ENCODE data around the gene APRT. TPM values are rescaled to one million over a fixed set of nuclear protein-coding genes. Genes with fewer than 3 reads are reported as not detected.

The APRT gene
- total RNA-seq, 2 donors from 2014 or later = 165 to 211 TPM

GRCh38 chr16:88800277-88800592 lies 11.5 kb downstream of the APRT start:
- Histone ChIP-seq H3K4me3 (no peak overlapping the region), H3K27me3 (replicated peaks; ENCODE audit: insufficient read depth) (no peaks in the 10 kb centered on the region), H3K4me1 (replicated peaks) (peaks cover 5% of the 10 kb centered on the region), H3K27ac (no peak overlapping the region), H3K36me3 (no peaks in the 10 kb centered on the region), H3K9me3 (no peaks in the 10 kb centered on the region)
- WGBS = 86% methylated on average over 6 of the region's 6 CpGs
- TF ChIP-seq CTCF (IDR thresholded peaks at IDR 0.05) (no peak), POLR2AphosphoS5 (IDR thresholded peaks at IDR 0.05) (no peak), POLR2A (IDR thresholded peaks at IDR 0.05) (no peak)
- no peak for DNase-seq (ENCODE audit: low spot score)
- intact Hi-C loops (cut with DNase I) = no loop called here

- Histone ChIP-seq H3K36me3 (no peaks in the 10 kb centered on the region), H3K27me3 (replicated peaks; ENCODE audit: insufficient read depth) (no peaks in the 10 kb centered on the region), H3K9me3 (no peaks in the 10 kb centered on the region), H3K4me1 (replicated peaks) (peaks cover 5% of the 10 kb centered on the region), H3K4me3 (no peak overlapping the region), H3K27ac (no peak overlapping the region)
- DNase-seq (ENCODE audit: low spot score) = no peak
- no peak for TF ChIP-seq POLR2AphosphoS5 (IDR thresholded peaks at IDR 0.05)
- TF ChIP-seq CTCF (IDR thresholded peaks at IDR 0.05) = no peak
- TF ChIP-seq POLR2A (IDR thresholded peaks at IDR 0.05) = no peak
- 88% methylated on average over 17 of the region's 17 CpGs for WGBS
- intact Hi-C loops (cut with DNase I) = no loop called here
Measured at GRCh38 chr16:88799569-88800276, 12.0 kb downstream of the APRT start.

GRCh38 chr16:88798772-88799455 lies 12.8 kb downstream of the APRT start:
- Histone ChIP-seq H3K27ac (no peak overlapping the region), H3K4me1 (replicated peaks) (peaks cover under 1% of the 10 kb centered on the region), H3K36me3 (no peaks in the 10 kb centered on the region), H3K9me3 (no peaks in the 10 kb centered on the region), H3K27me3 (replicated peaks; ENCODE audit: insufficient read depth) (no peaks in the 10 kb centered on the region), H3K4me3 (no peak overlapping the region)
- DNase-seq (ENCODE audit: low spot score) = no peak
- intact Hi-C loops (cut with DNase I) = no loop called here
- TF ChIP-seq POLR2AphosphoS5 (IDR thresholded peaks at IDR 0.05) (no peak), CTCF (IDR thresholded peaks at IDR 0.05) (no peak), POLR2A (IDR thresholded peaks at IDR 0.05) (no peak)

- intact Hi-C loops (cut with DNase I) = no loop called here
- no peak for TF ChIP-seq CTCF (IDR thresholded peaks at IDR 0.05)
- TF ChIP-seq POLR2AphosphoS5 (IDR thresholded peaks at IDR 0.05) = no peak
- TF ChIP-seq POLR2A (IDR thresholded peaks at IDR 0.05) = no peak
- WGBS = 87% methylated on average over 4 of the region's 4 CpGs
- no peaks in the 10 kb centered on the region for H3K4me1 ChIP-seq (replicated peaks)
- H3K27me3 ChIP-seq (replicated peaks; ENCODE audit: insufficient read depth) = no peaks in the 10 kb centered on the region
- no peak for DNase-seq (ENCODE audit: low spot score)
- no peak overlapping the region for H3K4me3 ChIP-seq
- no peaks in the 10 kb centered on the region for H3K9me3 ChIP-seq
- H3K27ac ChIP-seq = no peak overlapping the region
- H3K36me3 ChIP-seq = no peaks in the 10 kb centered on the region
Measured at GRCh38 chr16:88798073-88798472, 13.7 kb downstream of the APRT start.

GRCh38 chr16:88796278-88796677 lies 15.4 kb downstream of the APRT start:
- Histone ChIP-seq H3K4me3 (no peak overlapping the region), H3K27me3 (replicated peaks; ENCODE audit: insufficient read depth) (no peaks in the 10 kb centered on the region), H3K4me1 (replicated peaks) (no peaks in the 10 kb centered on the region), H3K9me3 (no peaks in the 10 kb centered on the region), H3K27ac (no peak overlapping the region), H3K36me3 (no peaks in the 10 kb centered on the region)
- TF ChIP-seq POLR2A (IDR thresholded peaks at IDR 0.05) (no peak), POLR2AphosphoS5 (IDR thresholded peaks at IDR 0.05) (no peak), CTCF (IDR thresholded peaks at IDR 0.05) (no peak)
- no peak for DNase-seq (ENCODE audit: low spot score)
- WGBS = 65% methylated on average over 4 of the region's 4 CpGs
- intact Hi-C loops (cut with DNase I) = no loop called here

Measured in prostate gland (tissue), 2 donors.